ENCODE data around the gene SLX4IP.

- TF ChIP-seq POLR2A (IDR thresholded peaks at IDR 0.05; ENCODE audit: low read depth, low read length): no peak
- no peak for TF ChIP-seq POLR2AphosphoS5 (IDR thresholded peaks at IDR 0.05; ENCODE audit: low read depth, low read length)
Observed at GRCh38 chr20:10550204-10551118, 115.4 kb downstream of the SLX4IP start.

All from GM12892 (cell line).